ENCODE data around the gene TGIF1.
"Not testable (repeated sequence)": the region's sequence is repeated elsewhere in the genome, so short reads cannot be mapped to it uniquely, and the experiment has no call there.

Gene TGIF1

GRCh38 chr18:3409811-3410210 is 40.2 kb upstream of the TGIF1 start:
- in situ Hi-C loops (cut with MboI; ENCODE audit: low pct_unique_long_range_greater_than_20kb, low sequenced_read_pairs, unreplicated experiment) = no loop called here
- no peak for TF ChIP-seq CTCF (IDR thresholded peaks at IDR 0.05; ENCODE audit: extremely low read depth, insufficient read depth, missing control alignments)
- DNase-seq (ENCODE audit: low spot score) = no peak

DNA sequence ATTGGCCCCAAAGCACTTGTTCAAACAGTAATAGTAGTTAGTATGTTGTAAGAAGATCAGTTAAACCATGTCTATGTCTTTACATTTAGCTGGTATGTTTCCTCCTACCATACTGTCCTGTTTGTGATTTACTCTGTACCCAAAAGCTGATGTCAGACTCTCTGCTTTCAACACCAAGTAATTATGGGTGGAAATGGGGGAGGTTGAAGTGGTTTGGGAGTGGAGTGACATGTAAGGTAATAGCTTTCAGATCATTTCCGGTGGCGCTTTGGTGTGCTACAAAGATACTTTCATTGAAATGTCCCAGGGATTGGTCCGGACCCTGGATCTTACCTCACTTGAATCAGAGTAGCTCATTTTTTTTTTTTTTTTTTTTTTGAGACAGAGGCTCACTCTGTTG is 39.7 kb upstream of the TGIF1 start:
- in situ Hi-C loops (cut with MboI; ENCODE audit: low pct_unique_long_range_greater_than_20kb, low sequenced_read_pairs, unreplicated experiment) = no loop called here
- no peak for DNase-seq (ENCODE audit: low spot score)
- no peak for TF ChIP-seq CTCF (IDR thresholded peaks at IDR 0.05; ENCODE audit: extremely low read depth, insufficient read depth, missing control alignments)

DNA sequence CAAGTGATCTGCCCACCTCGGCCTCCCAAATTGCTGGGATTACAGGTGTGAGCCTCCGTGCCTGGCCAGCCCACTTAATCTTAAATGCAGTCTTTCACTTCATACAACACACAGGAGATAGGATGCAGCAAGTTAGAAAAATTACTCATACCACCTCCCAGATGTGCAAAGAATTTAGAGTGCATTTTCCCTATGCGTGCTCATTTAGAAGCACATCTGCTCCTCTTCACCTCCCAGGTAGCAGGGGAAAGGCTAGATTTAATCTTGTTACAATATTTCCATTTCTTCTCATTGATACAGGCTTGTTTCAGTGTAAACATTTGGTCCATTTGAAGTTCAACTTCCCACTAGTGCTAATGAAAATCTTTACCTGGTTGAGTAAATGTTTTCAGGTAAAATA is 39.1 kb upstream of the TGIF1 start:
- in situ Hi-C loops (cut with MboI; ENCODE audit: low pct_unique_long_range_greater_than_20kb, low sequenced_read_pairs, unreplicated experiment); DNase-seq (ENCODE audit: low spot score): not testable (repeated sequence)

GRCh38 chr18:3411327-3411726 is 38.6 kb upstream of the TGIF1 start:
- in situ Hi-C loops (cut with MboI; ENCODE audit: low pct_unique_long_range_greater_than_20kb, low sequenced_read_pairs, unreplicated experiment) = no loop called here
- TF ChIP-seq CTCF (IDR thresholded peaks at IDR 0.05; ENCODE audit: extremely low read depth, insufficient read depth, missing control alignments) = no peak
- no peak for DNase-seq (ENCODE audit: low spot score)

- TF ChIP-seq CTCF (IDR thresholded peaks at IDR 0.05; ENCODE audit: extremely low read depth, insufficient read depth, missing control alignments) = no peak
- in situ Hi-C loops (cut with MboI; ENCODE audit: low pct_unique_long_range_greater_than_20kb, low sequenced_read_pairs, unreplicated experiment) = no loop called here
- DNase-seq (ENCODE audit: low spot score) = no peak
Observed at GRCh38 chr18:3411854-3412268, 38.1 kb upstream of the TGIF1 start.

DNA sequence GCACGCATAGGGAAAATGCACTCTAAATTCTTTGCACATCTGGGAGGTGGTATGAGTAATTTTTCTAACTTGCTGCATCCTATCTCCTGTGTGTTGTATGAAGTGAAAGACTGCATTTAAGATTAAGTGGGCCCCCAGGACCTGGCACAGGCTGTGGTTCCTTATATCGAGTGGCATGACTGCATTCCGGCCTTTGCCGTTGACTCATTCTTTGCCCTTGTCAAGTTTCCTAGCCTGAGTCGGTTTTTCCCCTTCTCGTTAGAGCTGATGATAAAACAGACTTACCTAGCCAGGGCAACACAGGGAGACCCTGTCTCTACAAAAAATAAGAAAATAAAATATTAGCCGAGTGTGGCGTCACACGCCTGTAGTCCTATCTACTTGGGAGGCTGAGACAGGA is 37.4 kb upstream of the TGIF1 start:
- in situ Hi-C loops (cut with MboI; ENCODE audit: low pct_unique_long_range_greater_than_20kb, low sequenced_read_pairs, unreplicated experiment); DNase-seq (ENCODE audit: low spot score): not testable (repeated sequence)

DNA sequence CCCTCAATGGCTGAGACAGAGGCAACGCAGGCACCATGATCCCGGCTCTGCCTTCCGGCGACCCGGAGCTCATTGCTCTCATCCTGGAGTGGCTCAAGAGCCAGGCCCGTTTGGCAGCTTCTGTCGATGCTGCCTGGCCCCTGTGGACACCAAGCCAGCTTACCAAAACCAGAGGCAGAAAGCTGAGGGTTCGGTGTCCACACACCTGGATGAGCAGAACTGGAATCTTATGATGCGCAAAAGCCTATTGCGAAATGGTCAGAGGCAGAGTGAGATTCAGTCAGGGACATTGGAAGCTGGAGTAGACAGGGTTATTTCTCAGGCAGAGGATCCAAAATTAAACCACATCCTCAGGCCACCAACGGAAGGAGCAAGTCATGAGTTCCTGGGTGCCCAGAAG is 34.9 kb upstream of the TGIF1 start:
- DNase-seq (ENCODE audit: low spot score) = no peak
- in situ Hi-C loops (cut with MboI; ENCODE audit: low pct_unique_long_range_greater_than_20kb, low sequenced_read_pairs, unreplicated experiment) = no loop called here
- TF ChIP-seq CTCF (IDR thresholded peaks at IDR 0.05; ENCODE audit: extremely low read depth, insufficient read depth, missing control alignments) = no peak

DNA sequence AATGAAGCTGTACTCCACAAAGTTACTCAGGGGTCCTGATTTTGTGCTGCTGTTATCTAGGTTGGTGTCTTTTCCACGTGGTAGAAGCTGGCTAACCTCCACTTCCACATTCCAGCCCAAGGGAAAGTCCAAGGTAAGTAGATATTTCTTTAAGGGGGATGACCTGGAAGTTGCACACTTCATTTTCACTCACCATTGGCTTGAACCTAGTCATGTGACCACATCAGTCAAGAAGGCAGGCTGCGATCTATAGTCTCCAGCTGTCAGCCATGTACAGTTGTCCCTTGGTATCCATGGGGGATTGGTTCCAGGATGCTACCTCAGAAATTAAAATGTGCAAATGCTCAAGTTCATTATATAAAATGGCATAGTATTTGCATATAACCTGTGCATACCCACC is 31.9 kb upstream of the TGIF1 start:
- TF ChIP-seq CTCF (IDR thresholded peaks at IDR 0.05; ENCODE audit: extremely low read depth, insufficient read depth, missing control alignments) = no peak
- DNase-seq (ENCODE audit: low spot score) = no peak
- in situ Hi-C loops (cut with MboI; ENCODE audit: low pct_unique_long_range_greater_than_20kb, low sequenced_read_pairs, unreplicated experiment) = no loop called here

Measured in GM13977 (cell line).